Right atrium auricular region (tissue), 2 donors: ENCODE results near the gene ZNF423. TPM values are rescaled to one million over a fixed set of nuclear protein-coding genes. Genes with fewer than 3 reads are reported as not detected.
A peak's percentile ranks its signal among the peaks of the same experiment; 100 is the strongest.

Experiments
- DNase-seq: peaks from one replicate; pipeline ENCODE4 v3.0.0-alpha.2; 2019; ENCODE audit warnings: low spot score
- H3K27ac ChIP-seq, 2 donors: fragments of 200-600 bp; sonication (generic); 1 replicate in 1 of 2; 2 replicates in 1 of 2; pipeline ENCODE4 v1.5.1; 2016 to 2019
- H3K27me3 ChIP-seq, 2 donors: fragments of 200-600 bp; sonication (generic); one replicate each; pipeline versions ENCODE4 v1.5.1 to v1.6.0; 2017 to 2019
- H3K36me3 ChIP-seq: fragments of 200-600 bp; sonication (generic); one replicate; pipeline ENCODE4 v1.5.1; 2016
- H3K4me1 ChIP-seq, 2 donors: fragments of 200-600 bp; sonication (generic); one replicate each; pipeline versions ENCODE4 v1.5.1 to v1.6.0; 2017 to 2019
- H3K4me3 ChIP-seq, 2 donors: fragments of 200-600 bp; sonication (generic); 1 replicate in 1 of 2; 2 replicates in 1 of 2; pipeline ENCODE4 v1.5.1; 2017 to 2019; ENCODE audit warnings: mild to moderate bottlenecking in 1 of 2, moderate library complexity in 1 of 2
- H3K9me3 ChIP-seq, 2 donors: fragments of 200-600 bp; sonication (generic); one replicate each; pipeline ENCODE4 v1.5.1; 2019
- total RNA-seq, 2 donors: library from RNA; depleted of rRNA; stranded (reverse); fragments of >200 nt; gene quantifications; one replicate each; pipeline ENCODE4 v1.1.0, GENCODE V29; 2016
- TF ChIP-seq, protein P1 (sequence below), 2 donors: fragments of 200-600 bp; sonication (generic); IDR thresholded peaks; one replicate each; pipeline ENCODE4 v1.5.1; 2019; ENCODE audit warnings: antibody characterized with exemption in 2 of 2

The ZNF423 gene
- total RNA-seq, 2 donors from 2014 or later, result 8.5 to 10.7 TPM

GRCh38 chr16:49602201-49602975, 253.5 kb downstream of the ZNF423 start:
- Histone ChIP-seq H3K4me3 (no peak overlapping the region), H3K9me3 (no peaks in the 10 kb centered on the region), H3K27ac (no peak overlapping the region), H3K27me3 (no peaks in the 10 kb centered on the region), H3K4me1 (no peaks in the 10 kb centered on the region), H3K36me3 (no peaks in the 10 kb centered on the region)
- TF ChIP-seq, protein P1, sequence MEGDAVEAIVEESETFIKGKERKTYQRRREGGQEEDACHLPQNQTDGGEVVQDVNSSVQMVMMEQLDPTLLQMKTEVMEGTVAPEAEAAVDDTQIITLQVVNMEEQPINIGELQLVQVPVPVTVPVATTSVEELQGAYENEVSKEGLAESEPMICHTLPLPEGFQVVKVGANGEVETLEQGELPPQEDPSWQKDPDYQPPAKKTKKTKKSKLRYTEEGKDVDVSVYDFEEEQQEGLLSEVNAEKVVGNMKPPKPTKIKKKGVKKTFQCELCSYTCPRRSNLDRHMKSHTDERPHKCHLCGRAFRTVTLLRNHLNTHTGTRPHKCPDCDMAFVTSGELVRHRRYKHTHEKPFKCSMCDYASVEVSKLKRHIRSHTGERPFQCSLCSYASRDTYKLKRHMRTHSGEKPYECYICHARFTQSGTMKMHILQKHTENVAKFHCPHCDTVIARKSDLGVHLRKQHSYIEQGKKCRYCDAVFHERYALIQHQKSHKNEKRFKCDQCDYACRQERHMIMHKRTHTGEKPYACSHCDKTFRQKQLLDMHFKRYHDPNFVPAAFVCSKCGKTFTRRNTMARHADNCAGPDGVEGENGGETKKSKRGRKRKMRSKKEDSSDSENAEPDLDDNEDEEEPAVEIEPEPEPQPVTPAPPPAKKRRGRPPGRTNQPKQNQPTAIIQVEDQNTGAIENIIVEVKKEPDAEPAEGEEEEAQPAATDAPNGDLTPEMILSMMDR (IDR thresholded peaks at IDR 0.05), result no peak
- peak; percentile 58 for DNase-seq

- H3K36me3 ChIP-seq, result no peaks in the 10 kb centered on the region
- peak; percentile 40 for DNase-seq
- TF ChIP-seq, protein P1 (IDR thresholded peaks at IDR 0.05), result no peak
- no peak overlapping the region for H3K4me3 ChIP-seq
- H3K9me3 ChIP-seq, result no peaks in the 10 kb centered on the region
- H3K4me1 ChIP-seq, result peaks cover 0 to 7% of the 10 kb centered on the region in 2 donors
- no peak overlapping the region for H3K27ac ChIP-seq
- H3K27me3 ChIP-seq, result no peaks in the 10 kb centered on the region
Observed at GRCh38 chr16:49601576-49601975, 254.3 kb downstream of the ZNF423 start.

DNA sequence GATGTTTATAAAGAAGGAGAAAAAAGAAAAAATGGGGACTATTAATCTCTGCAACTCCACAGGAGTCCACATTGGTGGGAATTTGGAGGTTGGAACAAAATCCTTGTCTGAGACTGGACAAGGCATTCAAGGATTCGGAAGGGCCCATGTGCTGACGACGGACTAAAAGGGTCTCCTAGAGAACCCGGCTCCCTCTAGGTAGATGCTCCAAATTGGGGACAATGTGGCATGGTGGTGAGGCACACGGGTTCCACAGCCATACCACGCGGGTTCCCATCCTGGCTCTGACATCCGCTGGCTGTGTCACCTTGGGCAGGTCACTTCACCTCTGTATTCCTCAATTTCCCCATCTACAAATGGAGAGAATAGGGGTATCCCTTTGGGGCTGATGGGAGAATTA, 254.9 kb downstream of the ZNF423 start:
- TF ChIP-seq, protein P1 (IDR thresholded peaks at IDR 0.05), result no peak
- H3K4me3 ChIP-seq, result no peak overlapping the region
- no peak overlapping the region for H3K27ac ChIP-seq
- no peaks in the 10 kb centered on the region for H3K9me3 ChIP-seq
- peak; percentile 32 for DNase-seq
- no peaks in the 10 kb centered on the region for H3K36me3 ChIP-seq
- peaks cover 0 to 10% of the 10 kb centered on the region in 2 donors for H3K4me1 ChIP-seq
- no peaks in the 10 kb centered on the region for H3K27me3 ChIP-seq

DNA sequence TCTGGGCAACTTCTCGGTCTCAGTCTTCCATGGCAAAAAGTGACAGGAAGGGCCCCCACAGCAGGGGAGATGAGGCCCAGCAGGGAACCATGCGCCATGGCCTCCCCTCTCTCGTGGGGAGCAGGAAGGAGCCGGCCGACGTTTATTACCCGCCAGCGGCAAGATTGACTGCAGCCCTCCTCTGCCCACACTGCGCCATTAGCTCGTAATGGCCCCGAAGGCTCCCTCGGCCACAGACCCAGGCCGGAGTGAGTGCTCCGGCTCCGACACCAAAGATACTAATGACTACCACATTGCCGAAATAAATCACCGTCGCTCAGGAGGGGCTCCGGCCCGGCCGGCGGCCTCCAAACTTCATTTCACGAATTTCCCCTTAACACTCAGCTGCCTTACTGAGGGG, 255.4 kb downstream of the ZNF423 start:
- peak; percentile 44 for DNase-seq
- TF ChIP-seq, protein P1 (IDR thresholded peaks at IDR 0.05), result no peak
- peaks cover 0 to 10% of the 10 kb centered on the region in 2 donors for H3K4me1 ChIP-seq
- no peaks in the 10 kb centered on the region for H3K9me3 ChIP-seq
- no peaks in the 10 kb centered on the region for H3K36me3 ChIP-seq
- no peak overlapping the region for H3K27ac ChIP-seq
- no peak overlapping the region for H3K4me3 ChIP-seq
- H3K27me3 ChIP-seq, result no peaks in the 10 kb centered on the region

GRCh38 chr16:49599704-49600103, 256.2 kb downstream of the ZNF423 start:
- Histone ChIP-seq H3K4me3 (no peak overlapping the region), H3K9me3 (no peaks in the 10 kb centered on the region), H3K4me1 (peaks cover 0 to 14% of the 10 kb centered on the region in 2 donors), H3K27ac (no peak overlapping the region), H3K27me3 (no peaks in the 10 kb centered on the region), H3K36me3 (no peaks in the 10 kb centered on the region)
- DNase-seq, result peak; percentile 42
- TF ChIP-seq, protein P1 (IDR thresholded peaks at IDR 0.05), result no peak
